ENCODE data around the gene IGLON5. TPM values are rescaled to one million over a fixed set of nuclear protein-coding genes. Genes with fewer than 3 reads are reported as not detected.

The IGLON5 gene
- total RNA-seq, 2 donors from 2014 or later, result 12.6 TPM; not detected in 1

GRCh38 chr19:51320280-51320657 lies 8.8 kb downstream of the IGLON5 start:
- Histone ChIP-seq H3K4me1 (replicated peaks) (no peaks in the 10 kb centered on the region), H3K27me3 (replicated peaks; ENCODE audit: insufficient read depth) (peaks cover 7% of the 10 kb centered on the region), H3K4me3 (no peak overlapping the region), H3K36me3 (no peaks in the 10 kb centered on the region), H3K27ac (no peak overlapping the region), H3K9me3 (no peaks in the 10 kb centered on the region)
- DNase-seq (ENCODE audit: low spot score), result no peak
- no peak for TF ChIP-seq CTCF (IDR thresholded peaks at IDR 0.05)
- intact Hi-C loops (cut with DNase I), result no loop called here
- WGBS, result 12% methylated on average over 11 of the region's 14 CpGs

GRCh38 chr19:51321799-51322198 lies 10.4 kb downstream of the IGLON5 start:
- no peak overlapping the region for H3K27ac ChIP-seq
- DNase-seq (ENCODE audit: low spot score), result no peak
- no peaks in the 10 kb centered on the region for H3K9me3 ChIP-seq
- H3K4me3 ChIP-seq, result no peak overlapping the region
- H3K36me3 ChIP-seq, result no peaks in the 10 kb centered on the region
- H3K4me1 ChIP-seq (replicated peaks), result no peaks in the 10 kb centered on the region
- WGBS, result 63% methylated on average over 13 of the region's 14 CpGs
- intact Hi-C loops (cut with DNase I), result no loop called here
- TF ChIP-seq CTCF (IDR thresholded peaks at IDR 0.05) (no peak), POLR2A (IDR thresholded peaks at IDR 0.05) (no peak), POLR2AphosphoS5 (IDR thresholded peaks at IDR 0.05) (no peak)
- H3K27me3 ChIP-seq (replicated peaks; ENCODE audit: insufficient read depth), result peaks cover 10% of the 10 kb centered on the region

- intact Hi-C loops (cut with DNase I), result no loop called here
- no peak overlapping the region for H3K27ac ChIP-seq
- TF ChIP-seq POLR2AphosphoS5 (IDR thresholded peaks at IDR 0.05) (no peak), CTCF (IDR thresholded peaks at IDR 0.05) (no peak), POLR2A (IDR thresholded peaks at IDR 0.05) (no peak)
- no peak for DNase-seq (ENCODE audit: low spot score)
- H3K4me1 ChIP-seq (replicated peaks), result no peaks in the 10 kb centered on the region
- WGBS, result 81% methylated on average over 29 of the region's 29 CpGs
- H3K27me3 ChIP-seq (replicated peaks; ENCODE audit: insufficient read depth), result peaks cover 12% of the 10 kb centered on the region
- no peak overlapping the region for H3K4me3 ChIP-seq
- H3K36me3 ChIP-seq, result no peaks in the 10 kb centered on the region
- no peaks in the 10 kb centered on the region for H3K9me3 ChIP-seq
Observed at GRCh38 chr19:51323481-51324166, 12.2 kb downstream of the IGLON5 start.

GRCh38 chr19:51324167-51324481 lies 12.7 kb downstream of the IGLON5 start:
- no peak for DNase-seq (ENCODE audit: low spot score)
- no peak overlapping the region for H3K27ac ChIP-seq
- WGBS, result 55% methylated on average over 6 of the region's 6 CpGs
- no peaks in the 10 kb centered on the region for H3K9me3 ChIP-seq
- H3K4me1 ChIP-seq (replicated peaks), result no peaks in the 10 kb centered on the region
- no peak overlapping the region for H3K4me3 ChIP-seq
- no peak for TF ChIP-seq CTCF (IDR thresholded peaks at IDR 0.05)
- no peak for TF ChIP-seq POLR2A (IDR thresholded peaks at IDR 0.05)
- TF ChIP-seq POLR2AphosphoS5 (IDR thresholded peaks at IDR 0.05), result no peak
- H3K36me3 ChIP-seq, result no peaks in the 10 kb centered on the region
- intact Hi-C loops (cut with DNase I), result no loop called here
- H3K27me3 ChIP-seq (replicated peaks; ENCODE audit: insufficient read depth), result peaks cover 15% of the 10 kb centered on the region

- peaks cover 17% of the 10 kb centered on the region for H3K27me3 ChIP-seq (replicated peaks; ENCODE audit: insufficient read depth)
Observed at GRCh38 chr19:51325161-51325976, 13.9 kb downstream of the IGLON5 start.

More at GRCh38 chr19:51325161-51325976, 13.9 kb downstream of the IGLON5 start:
- no peak for DNase-seq (ENCODE audit: low spot score)
- H3K36me3 ChIP-seq, result no peaks in the 10 kb centered on the region
- WGBS, result 72% methylated on average over 25 of the region's 26 CpGs
- intact Hi-C loops (cut with DNase I), result no loop called here
- no peak overlapping the region for H3K27ac ChIP-seq
- no peak overlapping the region for H3K4me3 ChIP-seq
- no peaks in the 10 kb centered on the region for H3K4me1 ChIP-seq (replicated peaks)
- TF ChIP-seq POLR2A (IDR thresholded peaks at IDR 0.05) (no peak), POLR2AphosphoS5 (IDR thresholded peaks at IDR 0.05) (no peak), CTCF (IDR thresholded peaks at IDR 0.05) (no peak)
- no peaks in the 10 kb centered on the region for H3K9me3 ChIP-seq

All from prostate gland (tissue), 2 donors.